Neural cell (in vitro differentiated cells): ENCODE data around the gene OAS3. TPM values are rescaled to one million over a fixed set of nuclear protein-coding genes. Genes with fewer than 3 reads are reported as not detected.

Source experiments
- H2AFZ ChIP-seq: fragments of 200-600, 300-800 bp; sonication (generic), shearing (Covaris generic); 2 replicates; pipeline ENCODE4 v1.6.0; 2014; ENCODE audit warnings: low read depth, mild to moderate bottlenecking, antibody characterized with exemption, low read length, moderate library complexity
- H3F3A ChIP-seq: fragments of 200-600 bp; shearing (Covaris generic); 2 replicates; pipeline ENCODE4 v1.6.1; 2016; ENCODE audit warnings: mild to moderate bottlenecking, moderate library complexity, mixed read lengths, antibody characterized with exemption, low read length; ENCODE audit not compliant: insufficient read depth, poor library complexity, severe bottlenecking
- H3K27ac ChIP-seq: fragments of 200-600, 300-800 bp; sonication (generic), shearing (Covaris generic); 2 replicates; pipeline ENCODE4 v1.5.1; 2014; ENCODE audit warnings: mild to moderate bottlenecking, low read length, moderate library complexity
- H3K27me3 ChIP-seq: fragments of 300-800, 200-600 bp; sonication (generic), shearing (Covaris generic); 2 replicates; pipeline ENCODE4 v1.6.0; 2014; ENCODE audit warnings: mild to moderate bottlenecking, low read depth, low read length, moderate library complexity; ENCODE audit not compliant: insufficient read depth
- H3K36me3 ChIP-seq: fragments of 300-800, 200-600 bp; sonication (generic), shearing (Covaris generic); 2 replicates; pipeline ENCODE4 v1.5.1; 2014; ENCODE audit warnings: mild to moderate bottlenecking, antibody characterized with exemption, low read length, moderate library complexity; ENCODE audit not compliant: insufficient read depth
- H3K4me2 ChIP-seq: fragments of 300-800, 200-600 bp; sonication (generic), shearing (Covaris generic); 2 replicates; pipeline ENCODE4 v1.6.0; 2014; ENCODE audit warnings: mild to moderate bottlenecking, low read length
- H3K4me3 ChIP-seq: fragments of 300-800, 200-600 bp; sonication (generic), shearing (Covaris generic); 2 replicates; pipeline ENCODE4 v1.5.1; 2014; ENCODE audit warnings: mild to moderate bottlenecking, low read length, moderate library complexity
- H3K79me2 ChIP-seq: fragments of 200-600 bp; shearing (Covaris generic); replicated peaks from 2 replicates; pipeline ENCODE4 v1.6.0; 2014; ENCODE audit warnings: mild to moderate bottlenecking, low read length, moderate library complexity; ENCODE audit not compliant: insufficient read depth
- H3K9ac ChIP-seq: fragments of 300-800, 200-600 bp; sonication (generic), shearing (Covaris generic); 2 replicates; pipeline ENCODE4 v1.6.1; 2016; ENCODE audit warnings: mild to moderate bottlenecking, low read length, mixed read lengths
- H3K9me2 ChIP-seq: fragments of 200-600 bp; shearing (Covaris generic); 2 replicates; pipeline ENCODE4 v1.6.1; 2016; ENCODE audit warnings: mild to moderate bottlenecking, low read length, mixed read lengths; ENCODE audit not compliant: insufficient read depth
- H3K9me3 ChIP-seq: fragments of 200-600, 300-800 bp; sonication (generic), shearing (Covaris generic); 2 replicates; pipeline ENCODE4 v1.6.1; 2016; ENCODE audit warnings: mild to moderate bottlenecking, mixed run types, low read length, moderate library complexity, mixed read lengths
- H4K20me1 ChIP-seq: fragments of 200-600 bp; shearing (Covaris generic); 2 replicates; pipeline ENCODE4 v1.6.1; 2016; ENCODE audit warnings: mild to moderate bottlenecking, mixed run types; ENCODE audit not compliant: insufficient read depth
- EP300 ChIP-seq: fragments of 450-650 bp; conservative IDR thresholded peaks from 2 replicates; pipeline ENCODE4 v1.6.1; 2014; ENCODE audit warnings: antibody characterized with exemption, mild to moderate bottlenecking, moderate library complexity; ENCODE audit not compliant: poor library complexity, severe bottlenecking
- EZH2 ChIP-seq: fragments of 200-600, 300-800 bp; shearing (Covaris generic), sonication (generic); IDR thresholded peaks from 2 replicates; pipeline ENCODE4 v1.6.1; 2014; ENCODE audit warnings: antibody characterized with exemption, low read length, borderline replicate concordance, mild to moderate bottlenecking; ENCODE audit not compliant: insufficient read depth, poor library complexity, severe bottlenecking
- MXI1 ChIP-seq: fragments of 450-650 bp; conservative IDR thresholded peaks from 2 replicates; pipeline ENCODE4 v1.6.1; 2014; ENCODE audit warnings: antibody characterized with exemption, mild to moderate bottlenecking; ENCODE audit not compliant: poor library complexity, severe bottlenecking
- POLR2AphosphoS5 ChIP-seq: IDR thresholded peaks from 2 replicates; pipeline ENCODE4 v1.6.1; 2012
- RAD21 ChIP-seq: fragments of 450-650 bp; conservative IDR thresholded peaks from 2 replicates; pipeline ENCODE4 v1.6.1; 2014; ENCODE audit warnings: antibody characterized with exemption, mild to moderate bottlenecking, moderate library complexity
- REST ChIP-seq: IDR thresholded peaks from 2 replicates; pipeline ENCODE4 v1.6.1; 2012; ENCODE audit warnings: borderline replicate concordance
- SMC3 ChIP-seq: fragments of 450-650 bp; conservative IDR thresholded peaks from 2 replicates; pipeline ENCODE4 v1.6.1; 2014; ENCODE audit warnings: antibody characterized with exemption, mild to moderate bottlenecking, moderate library complexity; ENCODE audit not compliant: poor library complexity
- TAF1 ChIP-seq: IDR thresholded peaks from 2 replicates; pipeline ENCODE4 v1.6.1; 2012; ENCODE audit warnings: low read depth
- polyA plus RNA-seq: library from polyadenylated mRNA; depleted of rRNA; stranded (reverse); fragments of >200 nt; gene quantifications from 2 replicates; pipeline ENCODE4 v1.2.3, GENCODE V29; 2014
- TF ChIP-seq, protein P1 (sequence below): fragments of 450-650 bp; IDR thresholded peaks from 2 replicates; pipeline ENCODE4 v1.5.1; 2014; ENCODE audit warnings: antibody characterized with exemption, mild to moderate bottlenecking, moderate library complexity; ENCODE audit not compliant: poor library complexity, severe bottlenecking

OAS3 gene
- polyA plus RNA-seq, 1 donor from 2014 or later, result not detected

DNA sequence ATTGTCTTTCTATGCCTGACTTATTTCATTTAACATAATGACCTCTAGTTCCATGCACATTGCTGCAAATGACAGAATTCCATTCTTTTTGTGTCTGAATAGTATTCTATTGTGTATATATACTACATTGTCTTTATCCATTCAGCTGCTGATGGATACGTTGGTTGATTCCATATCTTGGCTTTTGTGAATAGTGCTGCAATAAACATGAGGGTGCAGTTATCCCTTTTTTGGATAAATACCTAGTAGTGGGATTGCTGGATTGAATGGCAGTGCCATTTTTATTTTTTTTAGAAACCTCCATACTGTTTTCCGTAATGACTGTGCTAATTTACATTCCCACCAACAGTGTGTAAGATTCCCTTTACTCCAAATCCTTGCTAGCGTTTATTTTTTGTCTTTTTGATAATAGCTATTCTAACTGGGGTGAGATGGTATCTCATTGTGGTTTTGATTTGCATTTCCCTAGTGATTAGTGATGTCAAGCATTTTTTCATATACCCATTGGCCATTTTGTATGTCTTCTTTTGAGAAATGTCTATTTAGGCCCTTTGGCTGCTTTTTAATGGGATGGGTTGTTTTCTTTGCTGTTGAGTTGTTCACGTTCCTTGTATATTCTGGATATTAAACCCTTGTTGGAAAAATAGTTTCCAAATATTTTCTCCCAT is 42.4 kb downstream of the OAS3 start:
- no peaks in the 10 kb centered on the region for H3K9me3 ChIP-seq
- no peak overlapping the region for H3K4me3 ChIP-seq
- H3K9ac ChIP-seq, result no peak overlapping the region
- H3K27ac ChIP-seq, result no peak overlapping the region
- H3F3A ChIP-seq, result no peaks in the 10 kb centered on the region
- H4K20me1 ChIP-seq, result no peaks in the 10 kb centered on the region
- H3K79me2 ChIP-seq, result no peaks in the 10 kb centered on the region
- no peaks in the 10 kb centered on the region for H3K27me3 ChIP-seq
- no peaks in the 10 kb centered on the region for H3K36me3 ChIP-seq
- no peak overlapping the region for H3K4me2 ChIP-seq
- H3K9me2 ChIP-seq, result no peaks in the 10 kb centered on the region
- TF ChIP-seq REST (no peak), POLR2AphosphoS5 (no peak), RAD21 (no peak), SMC3 (no peak), MXI1 (no peak), TAF1 (no peak), EP300 (no peak), EZH2 (no peak)
- TF ChIP-seq, protein P1, sequence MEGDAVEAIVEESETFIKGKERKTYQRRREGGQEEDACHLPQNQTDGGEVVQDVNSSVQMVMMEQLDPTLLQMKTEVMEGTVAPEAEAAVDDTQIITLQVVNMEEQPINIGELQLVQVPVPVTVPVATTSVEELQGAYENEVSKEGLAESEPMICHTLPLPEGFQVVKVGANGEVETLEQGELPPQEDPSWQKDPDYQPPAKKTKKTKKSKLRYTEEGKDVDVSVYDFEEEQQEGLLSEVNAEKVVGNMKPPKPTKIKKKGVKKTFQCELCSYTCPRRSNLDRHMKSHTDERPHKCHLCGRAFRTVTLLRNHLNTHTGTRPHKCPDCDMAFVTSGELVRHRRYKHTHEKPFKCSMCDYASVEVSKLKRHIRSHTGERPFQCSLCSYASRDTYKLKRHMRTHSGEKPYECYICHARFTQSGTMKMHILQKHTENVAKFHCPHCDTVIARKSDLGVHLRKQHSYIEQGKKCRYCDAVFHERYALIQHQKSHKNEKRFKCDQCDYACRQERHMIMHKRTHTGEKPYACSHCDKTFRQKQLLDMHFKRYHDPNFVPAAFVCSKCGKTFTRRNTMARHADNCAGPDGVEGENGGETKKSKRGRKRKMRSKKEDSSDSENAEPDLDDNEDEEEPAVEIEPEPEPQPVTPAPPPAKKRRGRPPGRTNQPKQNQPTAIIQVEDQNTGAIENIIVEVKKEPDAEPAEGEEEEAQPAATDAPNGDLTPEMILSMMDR, result no peak
- H2AFZ ChIP-seq, result no peak overlapping the region

- H3K9me3 ChIP-seq, result no peaks in the 10 kb centered on the region
- no peak overlapping the region for H3K27ac ChIP-seq
- TF ChIP-seq REST (no peak), MXI1 (no peak), SMC3 (no peak), TAF1 (no peak), POLR2AphosphoS5 (no peak)
- TF ChIP-seq, protein P1, result no peak
- no peaks in the 10 kb centered on the region for H3K36me3 ChIP-seq
- H2AFZ ChIP-seq, result no peak overlapping the region
- H4K20me1 ChIP-seq, result no peaks in the 10 kb centered on the region
- no peaks in the 10 kb centered on the region for H3F3A ChIP-seq
- H3K4me2 ChIP-seq, result no peak overlapping the region
- no peak overlapping the region for H3K4me3 ChIP-seq
- no peaks in the 10 kb centered on the region for H3K27me3 ChIP-seq
- H3K9ac ChIP-seq, result no peak overlapping the region
- H3K9me2 ChIP-seq, result no peaks in the 10 kb centered on the region
- no peaks in the 10 kb centered on the region for H3K79me2 ChIP-seq
Measured at GRCh38 chr12:112985642-112986290, 47.5 kb downstream of the OAS3 start.
